GM06990 (cell line): ENCODE measurements around the gene MFSD6L.
"Not testable (repeated sequence)": the region's sequence is repeated elsewhere in the genome, so short reads cannot be mapped to it uniquely, and the experiment has no call there.

ENCODE experiments used
- DNase-seq: peaks from one replicate; pipeline ENCODE4 v3.0.0-alpha.2; 2011; ENCODE audit not compliant: insufficient read length; ENCODE audit errors: extremely low read depth
- H3K27me3 ChIP-seq: replicated peaks from 2 replicates; pipeline ENCODE4 v1.6.0; 2011; ENCODE audit warnings: low read length; ENCODE audit not compliant: control insufficient read depth, insufficient read depth
- H3K36me3 ChIP-seq: 2 replicates; pipeline ENCODE4 v1.5.1; 2011; ENCODE audit warnings: low read length; ENCODE audit not compliant: control insufficient read depth, insufficient read depth
- H3K4me3 ChIP-seq: replicated peaks from 2 replicates; pipeline ENCODE4 v1.5.1; 2011; ENCODE audit warnings: low read depth, mild to moderate bottlenecking, control low read depth, low read length
- CTCF ChIP-seq: IDR thresholded peaks from 2 replicates; pipeline ENCODE4 v1.5.1; 2011; ENCODE audit warnings: low read length, control low read depth, mild to moderate bottlenecking, inconsistent platforms; ENCODE audit not compliant: insufficient read depth, poor library complexity, severe bottlenecking

Gene MFSD6L

GRCh38 chr17:8806926-8807550 is 7.9 kb upstream of the MFSD6L start:
- Histone ChIP-seq H3K36me3 (peaks cover 34% of the 10 kb centered on the region), H3K27me3 (no peaks in the 10 kb centered on the region), H3K4me3 (no peak overlapping the region)
- TF ChIP-seq CTCF, result no peak
- peak; percentile 85 for DNase-seq

GRCh38 chr17:8806253-8806925 is 7.2 kb upstream of the MFSD6L start:
- no peak for DNase-seq
- no peak for TF ChIP-seq CTCF

GRCh38 chr17:8805396-8805795 is 6.2 kb upstream of the MFSD6L start:
- peaks cover 28% of the 10 kb centered on the region for H3K36me3 ChIP-seq
- DNase-seq, H3K27me3 ChIP-seq, H3K4me3 ChIP-seq: not testable (repeated sequence)

More at GRCh38 chr17:8806253-8806925, 7.2 kb upstream of the MFSD6L start:
- Histone ChIP-seq H3K36me3 (peaks cover 34% of the 10 kb centered on the region), H3K4me3 (no peak overlapping the region), H3K27me3 (no peaks in the 10 kb centered on the region)

- TF ChIP-seq CTCF, result no peak
These were observed 4.6 kb upstream of the MFSD6L start for GRCh38 chr17:8803531-8804420.

GRCh38 chr17:8801135-8801840 is 2.1 kb upstream of the MFSD6L start:
- no peaks in the 10 kb centered on the region for H3K27me3 ChIP-seq
- DNase-seq, result no peak
- H3K36me3 ChIP-seq, result peaks cover 44% of the 10 kb centered on the region
- no peak overlapping the region for H3K4me3 ChIP-seq
- TF ChIP-seq CTCF, result no peak

More at GRCh38 chr17:8803531-8804420, 4.6 kb upstream of the MFSD6L start:
- no peak for DNase-seq
- Histone ChIP-seq H3K27me3 (no peaks in the 10 kb centered on the region), H3K4me3 (no peak overlapping the region), H3K36me3 (peaks cover 28% of the 10 kb centered on the region)
